ENCODE data around the gene CEP85.
A peak's percentile ranks its signal among the peaks of the same experiment; 100 is the strongest.
"Not testable (repeated sequence)": the region's sequence is repeated elsewhere in the genome, so short reads cannot be mapped to it uniquely, and the experiment has no call there.

CEP85 gene

DNA sequence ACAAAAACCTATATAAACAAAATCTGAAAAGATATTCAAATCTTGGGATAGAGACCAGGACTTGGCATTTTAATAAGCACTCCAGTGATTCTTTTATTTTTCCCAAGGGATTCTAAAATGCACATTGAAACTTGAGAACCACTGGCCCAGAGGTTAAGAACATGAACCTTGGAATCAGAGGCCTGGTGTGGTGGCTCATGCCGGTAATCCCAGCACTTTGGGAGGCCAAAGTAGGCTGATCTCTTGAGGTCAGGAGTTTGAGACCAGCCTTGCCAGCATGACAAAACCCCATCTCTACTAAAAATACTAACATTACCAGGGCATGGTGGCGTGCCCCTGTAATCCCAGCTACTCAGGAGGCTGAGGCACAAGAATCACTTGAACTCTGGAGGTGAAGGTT, 12.9 kb upstream of the CEP85 start:
- DNase-seq (ENCODE audit: low read depth), result no peak

GRCh38 chr1:26224606-26225005, 9.4 kb upstream of the CEP85 start:
- no peak for DNase-seq (ENCODE audit: low read depth)

DNA sequence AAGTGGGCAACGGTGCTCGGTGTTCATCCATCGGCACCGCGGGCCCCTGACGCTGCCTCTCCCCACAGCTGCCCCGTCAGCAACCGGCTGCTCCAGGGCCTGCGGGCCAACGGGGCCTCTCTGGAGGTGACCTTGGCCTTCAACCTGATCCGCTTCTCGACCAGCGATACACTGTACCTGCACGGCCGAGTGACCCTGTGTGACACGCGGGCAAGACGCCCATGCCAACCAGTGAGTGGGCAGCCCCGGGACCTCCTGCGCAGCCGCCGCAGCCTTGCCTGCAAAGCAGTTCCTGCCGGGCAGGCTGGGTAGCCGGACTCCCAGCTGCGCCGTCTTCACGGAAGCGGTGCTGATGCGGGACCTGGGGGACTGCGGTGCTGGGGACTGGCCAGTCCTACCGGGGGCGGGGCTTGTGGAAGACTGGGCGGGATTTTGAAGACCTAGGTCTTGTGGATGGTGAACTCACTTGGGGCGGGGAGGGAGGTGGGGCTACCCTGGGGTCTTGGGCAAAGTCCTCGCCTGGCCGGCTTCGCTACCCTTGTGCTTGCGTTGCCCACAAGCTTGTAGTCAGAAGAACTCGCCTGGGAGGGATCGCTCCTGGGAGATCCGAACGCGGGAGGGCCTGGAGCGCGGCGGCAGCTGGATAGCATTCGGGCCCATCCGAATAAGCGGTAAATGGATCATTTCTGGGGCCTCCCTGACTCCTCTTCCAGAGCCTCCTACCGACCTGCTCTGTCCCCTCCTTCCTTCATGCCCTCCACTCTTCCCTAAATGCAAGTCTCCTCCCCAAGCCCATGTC, 8.8 kb upstream of the CEP85 start:
- DNase-seq (ENCODE audit: low read depth), result no peak

- DNase-seq (ENCODE audit: low read depth), result not testable (repeated sequence)
Observed at GRCh38 chr1:26230682-26231081, 3.3 kb upstream of the CEP85 start.

- DNase-seq (ENCODE audit: low read depth), result no peak
Observed at GRCh38 chr1:26234644-26235370, 807 bp downstream of the CEP85 start.

- DNase-seq (ENCODE audit: low read depth), result no peak
Observed at GRCh38 chr1:26237230-26237966, 3.4 kb downstream of the CEP85 start.

- DNase-seq (ENCODE audit: low read depth), result no peak
Observed at GRCh38 chr1:26239936-26240335, 5.9 kb downstream of the CEP85 start.

DNA sequence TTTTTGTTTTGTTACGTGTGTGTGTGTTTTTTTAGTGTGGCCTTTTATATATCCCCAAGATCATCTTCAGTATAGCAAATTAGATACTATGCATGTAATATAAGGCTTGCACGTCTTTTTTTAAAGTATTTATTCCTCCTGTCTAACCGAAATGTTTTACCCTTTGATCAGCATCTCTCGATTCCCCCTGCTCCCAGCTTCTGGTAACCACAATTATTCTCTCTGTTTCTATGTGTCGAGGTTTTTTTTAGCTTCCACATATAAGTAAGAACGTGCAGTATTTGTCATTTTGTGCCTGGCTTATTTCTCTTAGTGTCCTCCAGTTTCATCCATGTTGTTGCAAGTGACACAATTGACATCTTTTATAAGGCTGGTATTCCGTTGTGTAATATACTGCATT, 18.7 kb downstream of the CEP85 start:
- no peak for DNase-seq (ENCODE audit: low read depth)

GRCh38 chr1:26254404-26254803, 20.4 kb downstream of the CEP85 start:
- DNase-seq (ENCODE audit: low read depth), result no peak

DNA sequence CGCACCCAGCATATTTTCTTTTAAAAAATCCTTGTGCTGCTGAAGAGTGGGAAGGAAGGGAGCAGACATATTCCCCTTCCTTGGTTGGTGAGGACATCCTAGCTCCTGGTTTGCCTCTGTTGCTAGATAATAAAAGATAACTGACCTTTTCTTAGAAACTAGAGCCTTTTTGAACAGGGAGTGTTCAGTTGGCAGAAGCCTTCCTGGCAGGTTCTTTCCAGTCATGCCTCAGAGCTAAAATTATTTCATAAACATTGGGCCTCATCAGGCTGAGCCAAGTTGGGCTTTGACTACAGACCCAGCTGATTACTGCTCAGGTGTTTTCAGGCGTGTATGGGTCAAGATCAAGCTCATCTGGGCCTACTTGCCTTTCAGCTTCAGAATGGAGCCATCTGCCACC, 23.2 kb downstream of the CEP85 start:
- no peak for DNase-seq (ENCODE audit: low read depth)

DNA sequence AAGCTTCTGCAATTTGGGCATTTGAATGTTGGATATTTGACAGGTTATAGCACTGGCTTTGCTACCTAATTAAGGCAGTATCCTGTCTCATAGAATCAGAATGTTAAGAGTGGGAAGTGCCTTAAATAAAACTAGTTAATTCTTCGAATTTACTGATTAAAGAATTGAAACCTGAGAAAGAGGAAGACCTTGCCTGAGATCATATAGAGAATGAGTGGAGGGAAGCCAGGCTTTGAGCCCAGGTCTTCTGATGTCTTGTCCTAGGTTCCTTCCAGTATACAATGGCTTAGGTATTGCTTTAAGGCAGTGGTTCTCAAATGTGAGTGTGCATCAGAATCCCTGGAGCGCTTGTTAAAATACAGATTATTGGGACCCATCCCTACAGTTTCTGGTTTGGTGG, 25.0 kb downstream of the CEP85 start:
- no peak for DNase-seq (ENCODE audit: low read depth)

- DNase-seq (ENCODE audit: low read depth), result no peak
Observed at GRCh38 chr1:26259578-26259977, 25.6 kb downstream of the CEP85 start.

DNA sequence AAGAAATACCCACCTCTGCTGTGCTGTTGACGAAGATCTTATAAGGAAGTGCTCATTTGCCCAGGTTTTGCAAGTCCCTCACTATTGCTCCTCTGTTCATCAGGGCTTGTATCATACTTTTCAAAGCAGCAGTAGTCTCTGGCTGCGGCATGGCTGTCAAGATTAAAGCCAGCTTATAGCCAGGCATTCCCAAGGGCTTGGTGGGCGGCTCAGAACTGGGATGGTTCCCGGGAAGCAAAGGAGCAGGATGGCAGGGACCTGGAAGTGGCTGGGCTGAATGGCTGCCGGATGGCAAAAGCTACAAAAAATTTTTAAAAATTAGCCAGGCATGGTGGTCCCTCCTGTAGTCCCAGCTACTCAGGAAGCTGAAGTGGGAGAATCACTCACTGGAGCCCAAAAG, 29.2 kb downstream of the CEP85 start:
- no peak for DNase-seq (ENCODE audit: low read depth)

DNA sequence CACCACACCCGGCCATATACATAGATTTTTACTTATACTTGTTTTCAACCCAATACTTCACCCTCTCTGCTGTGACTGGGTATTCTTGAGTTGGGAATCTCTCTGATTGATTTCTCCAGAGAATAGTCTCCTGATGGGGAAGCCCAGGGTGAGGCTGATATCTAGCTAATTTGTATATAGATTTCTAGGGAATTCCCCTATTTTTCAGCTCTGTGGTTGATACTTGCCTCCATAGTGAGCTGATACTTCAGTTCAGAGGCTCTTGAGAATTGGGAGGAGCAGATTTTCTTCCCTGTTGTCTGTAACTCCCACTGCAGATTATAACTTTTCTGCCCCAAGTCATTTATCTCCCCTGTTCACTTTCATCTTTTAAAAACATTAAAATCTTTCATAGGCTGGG, 31.4 kb downstream of the CEP85 start:
- DNase-seq (ENCODE audit: low read depth), result no peak

GRCh38 chr1:26268290-26269197, 34.5 kb downstream of the CEP85 start:
- DNase-seq (ENCODE audit: low read depth), result no peak

DNA sequence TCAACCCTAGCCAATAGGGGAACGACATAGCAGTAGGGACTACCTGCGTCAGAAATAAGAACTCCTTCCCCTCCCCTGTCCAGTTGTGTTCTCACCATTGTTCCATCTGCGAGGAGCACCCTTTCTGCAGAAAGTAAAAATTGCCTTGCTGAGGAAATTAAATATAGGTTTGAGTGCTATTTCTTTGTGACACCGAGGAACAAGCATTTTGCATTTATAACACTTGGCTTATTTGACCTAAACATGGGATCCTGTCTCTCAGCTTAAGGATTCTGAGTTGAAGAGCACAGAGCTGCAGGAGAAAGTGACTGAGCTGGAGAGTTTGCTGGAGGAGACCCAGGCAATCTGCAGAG, 35.2 kb downstream of the CEP85 start:
- no peak for DNase-seq (ENCODE audit: low read depth)

- no peak for DNase-seq (ENCODE audit: low read depth)
Observed at GRCh38 chr1:26274801-26275425, 40.9 kb downstream of the CEP85 start.

GRCh38 chr1:26275580-26276431, 41.8 kb downstream of the CEP85 start:
- peak; percentile 92 for DNase-seq (ENCODE audit: low read depth)

GRCh38 chr1:26276432-26276838, 42.4 kb downstream of the CEP85 start:
- DNase-seq (ENCODE audit: low read depth), result no peak

DNA sequence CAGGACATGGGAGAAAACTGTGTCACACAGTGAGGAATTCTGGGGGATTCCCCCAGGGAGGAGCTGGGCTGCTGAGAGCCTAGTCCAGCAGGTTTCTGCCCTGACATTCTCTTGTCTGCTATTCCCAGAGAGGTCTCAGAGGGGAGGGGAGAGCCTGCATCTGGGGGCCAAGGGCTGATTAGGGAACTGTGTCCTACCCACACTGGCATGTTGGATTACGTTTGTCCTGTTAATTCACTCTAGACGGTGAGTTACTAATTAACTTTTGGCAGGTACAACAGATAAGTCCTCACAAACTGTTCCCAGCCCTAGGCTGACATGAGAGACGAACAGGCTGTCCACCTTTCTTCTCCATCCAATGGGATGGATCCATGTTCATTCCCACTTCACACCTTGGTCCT, 43.3 kb downstream of the CEP85 start:
- DNase-seq (ENCODE audit: low read depth), result no peak

DNA sequence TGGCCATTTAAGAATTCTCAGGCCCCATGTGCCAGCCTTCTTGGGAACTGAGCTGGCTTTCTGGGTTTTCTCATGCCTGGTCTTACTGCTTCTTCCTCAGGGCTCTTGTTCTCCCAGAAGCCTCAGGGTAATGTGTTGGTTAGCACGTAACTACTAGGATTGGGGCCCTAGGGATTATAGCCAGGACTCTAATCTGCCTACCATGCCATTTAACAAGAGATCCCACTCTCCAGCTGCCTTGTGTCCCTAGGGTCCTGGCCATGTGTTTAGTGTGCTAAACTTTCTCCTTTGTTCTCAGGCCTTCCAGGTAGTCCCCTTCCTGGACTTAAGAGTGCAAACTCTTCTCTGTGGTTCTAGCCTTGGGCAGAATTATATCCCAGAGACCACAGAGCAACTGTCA, 43.7 kb downstream of the CEP85 start:
- DNase-seq (ENCODE audit: low read depth), result no peak

Data from GM04504 (cell line).